ENCODE measurements around the gene TNFRSF8. TPM values are rescaled to one million over a fixed set of nuclear protein-coding genes. Genes with fewer than 3 reads are reported as not detected.

TNFRSF8 gene
- total RNA-seq, 1 donor = 0.09 TPM

- DNase-seq (ENCODE audit: low read depth) = no peak
- no peak overlapping the region for H3K4me3 ChIP-seq (ENCODE audit: low read depth, low read length)
- TF ChIP-seq CTCF (IDR thresholded peaks at IDR 0.05; ENCODE audit: insufficient read depth, low read length) = no peak
Observed at GRCh38 chr1:12189328-12189682, 126.2 kb downstream of the TNFRSF8 start.

- TF ChIP-seq CTCF (IDR thresholded peaks at IDR 0.05; ENCODE audit: insufficient read depth, low read length) = no peak
- no peak for DNase-seq (ENCODE audit: low read depth)
- H3K4me3 ChIP-seq (ENCODE audit: low read depth, low read length) = no peak overlapping the region
Observed at GRCh38 chr1:12191242-12192032, 128.3 kb downstream of the TNFRSF8 start.

Small RNA genes within 50 kb of the gene (small RNA-seq; reads per million reads assigned to genes)
- not detected for gene AL096840.1
- gene MIR4632 = not detected
- not detected for gene MIR6729
- not detected for gene RF00019
- not detected for gene RN7SL649P
- not detected for gene RNU6-777P
- gene RPL23AP89 = not detected

Other genes starting within 250 kb of the TNFRSF8 start
- gene NPPA, start 215.5 kb upstream of the TNFRSF8 start, total RNA-seq (ENCODE audit: low replicate concordance) = not detected in 2 replicates
- gene NPPB, start 204.4 kb upstream of the TNFRSF8 start, total RNA-seq (ENCODE audit: low replicate concordance) = not detected in 2 replicates
- gene KIAA2013, start 136.9 kb upstream of the TNFRSF8 start, total RNA-seq (ENCODE audit: low replicate concordance) = 37.8 and 86.9 TPM in 2 replicates
- 116 and 123 TPM in 2 replicates for gene PLOD1, start 128.6 kb upstream of the TNFRSF8 start, total RNA-seq (ENCODE audit: low replicate concordance)
- 41.9 and 59.7 TPM in 2 replicates for gene MFN2, start 82.9 kb upstream of the TNFRSF8 start, total RNA-seq (ENCODE audit: low replicate concordance)
- 22.0 and 31.4 TPM in 2 replicates for gene MIIP, start 43.8 kb upstream of the TNFRSF8 start, total RNA-seq (ENCODE audit: low replicate concordance)
- gene TNFRSF1B, start 103.7 kb downstream of the TNFRSF8 start, total RNA-seq (ENCODE audit: low replicate concordance) = 7.3 and 10.7 TPM in 2 replicates
- 32.5 and 37.5 TPM in 2 replicates for gene VPS13D, start 166.7 kb downstream of the TNFRSF8 start, total RNA-seq (ENCODE audit: low replicate concordance)

Data from fibroblast of the aortic adventitia (primary cell).